CD4-positive, alpha-beta T cell treated with Interleukin-4 for 4 hours (primary cell): ENCODE measurements around the gene KRTAP5-11.
"Not testable (repeated sequence)": the region's sequence is repeated elsewhere in the genome, so short reads cannot be mapped to it uniquely, and the experiment has no call there.

Experiments used
- DNase-seq: peaks from one replicate; pipeline ENCODE4 v3.0.0-alpha.2; 2020

Gene KRTAP5-11, protein sequence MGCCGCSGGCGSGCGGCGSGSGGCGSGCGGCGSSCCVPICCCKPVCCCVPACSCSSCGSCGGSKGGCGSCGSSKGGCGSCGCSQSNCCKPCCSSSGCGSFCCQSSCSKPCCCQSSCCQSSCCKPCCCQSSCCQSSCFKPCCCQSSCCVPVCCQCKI

DNA sequence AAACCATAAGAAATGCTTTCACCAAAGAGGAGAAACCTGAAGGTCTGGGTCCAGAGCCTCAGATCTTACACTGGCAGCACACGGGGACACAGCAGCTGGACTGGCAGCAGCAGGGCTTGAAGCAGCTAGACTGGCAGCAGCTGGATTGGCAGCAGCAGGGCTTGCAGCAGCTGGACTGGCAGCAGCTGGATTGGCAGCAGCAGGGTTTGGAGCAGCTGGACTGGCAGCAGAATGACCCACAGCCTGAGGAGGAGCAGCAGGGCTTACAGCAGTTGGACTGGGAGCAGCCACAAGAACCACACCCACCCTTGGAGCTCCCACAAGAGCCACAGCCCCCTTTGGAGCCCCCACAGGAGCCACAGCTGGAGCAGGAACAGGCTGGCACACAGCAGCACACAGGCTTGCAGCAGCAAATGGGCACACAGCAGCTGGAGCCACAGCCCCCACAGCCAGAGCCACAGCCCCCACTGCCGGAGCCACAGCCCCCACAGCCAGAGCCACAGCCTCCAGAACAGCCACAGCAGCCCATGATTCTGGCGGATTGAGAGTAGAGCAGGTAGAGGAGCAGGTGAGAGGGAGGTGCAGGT lies at the start of gene KRTAP5-11:
KRTAP5-11 (minus strand) TSS at position 567 of the 587 bp plus-strand sequence; CDS start at position 529, 38 bp downstream.
- no peak for DNase-seq

DNA sequence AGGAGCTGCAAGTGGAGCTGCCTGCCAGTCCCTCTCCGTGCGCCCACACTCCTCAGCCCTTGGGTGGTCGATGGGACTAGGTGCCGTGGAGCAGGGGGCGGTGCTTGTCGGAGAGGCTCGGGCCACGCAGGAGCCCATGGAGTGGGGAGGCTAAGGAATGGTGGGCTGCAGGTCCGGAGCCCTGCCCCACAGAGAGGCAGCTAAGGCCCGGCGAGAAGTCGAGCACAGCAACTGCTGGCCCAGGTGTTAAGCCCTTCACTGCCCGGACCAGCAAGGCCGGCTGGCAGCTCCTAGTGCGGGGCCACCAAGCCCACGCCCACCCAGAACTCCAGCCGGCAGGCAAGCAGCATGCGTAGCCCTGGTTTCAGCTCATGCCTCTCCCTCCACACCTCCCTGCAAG lies 48.9 kb upstream of the KRTAP5-11 start:
- not testable (repeated sequence) for DNase-seq

DNA sequence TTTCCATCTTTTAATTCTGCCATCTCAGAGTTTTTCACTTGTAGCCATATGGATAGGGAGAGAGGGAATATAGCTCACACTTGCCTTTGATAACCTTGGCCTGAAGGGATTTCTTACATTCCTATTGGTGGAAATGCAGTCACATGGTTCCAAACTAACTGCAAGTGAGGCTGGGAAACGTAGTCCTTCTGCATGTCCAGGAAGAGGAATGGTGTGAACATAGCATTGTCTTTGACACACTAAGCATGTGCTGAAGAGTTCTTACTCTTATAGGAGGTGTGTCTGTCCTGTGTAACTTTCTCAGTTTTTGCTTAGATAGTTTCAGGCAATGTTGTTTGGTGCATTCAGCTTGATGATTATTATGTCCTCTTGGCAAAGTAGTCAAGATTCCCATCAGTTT lies 47.4 kb upstream of the KRTAP5-11 start:
- DNase-seq: not testable (repeated sequence)

DNA sequence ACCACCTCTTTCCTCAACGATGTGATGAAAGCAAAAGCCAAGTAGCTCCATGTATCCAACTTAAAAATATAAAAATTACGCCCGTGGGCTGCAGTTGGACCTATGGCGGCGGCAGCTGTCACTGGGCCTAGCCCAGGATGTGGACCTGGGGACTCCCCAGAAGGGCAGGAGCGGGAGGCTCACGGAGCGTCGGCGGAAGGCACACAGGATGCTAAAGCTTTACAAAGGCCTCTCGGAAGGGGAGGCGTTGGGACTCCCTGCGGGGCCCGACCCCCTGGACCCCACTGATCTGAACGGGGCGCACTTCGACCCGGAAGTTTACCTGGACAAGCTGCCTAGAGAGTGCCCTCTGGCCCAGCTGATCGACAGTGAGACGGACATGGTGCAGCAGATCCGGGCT lies 46.3 kb upstream of the KRTAP5-11 start:
- DNase-seq: not testable (repeated sequence)

DNA sequence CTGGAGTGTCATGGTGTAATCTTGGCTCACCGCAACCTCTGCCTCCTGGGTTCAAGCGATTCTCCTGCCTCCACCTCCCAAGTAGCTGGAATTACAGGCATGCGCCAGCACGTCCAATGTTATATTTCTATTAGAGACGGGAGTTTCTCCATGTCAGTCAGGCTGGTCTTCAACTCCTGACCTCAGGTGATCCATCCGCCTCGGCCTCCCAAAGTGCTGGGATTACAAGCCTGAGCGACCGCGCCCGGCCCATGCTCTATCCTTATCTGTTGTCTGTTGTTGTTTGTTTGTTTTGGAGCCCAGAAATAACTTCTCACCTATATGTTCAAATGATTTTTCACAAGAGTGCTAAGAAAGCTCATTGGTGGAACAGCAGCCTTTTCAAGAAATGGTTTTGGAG lies 40.6 kb upstream of the KRTAP5-11 start:
- DNase-seq: not testable (repeated sequence)

DNA sequence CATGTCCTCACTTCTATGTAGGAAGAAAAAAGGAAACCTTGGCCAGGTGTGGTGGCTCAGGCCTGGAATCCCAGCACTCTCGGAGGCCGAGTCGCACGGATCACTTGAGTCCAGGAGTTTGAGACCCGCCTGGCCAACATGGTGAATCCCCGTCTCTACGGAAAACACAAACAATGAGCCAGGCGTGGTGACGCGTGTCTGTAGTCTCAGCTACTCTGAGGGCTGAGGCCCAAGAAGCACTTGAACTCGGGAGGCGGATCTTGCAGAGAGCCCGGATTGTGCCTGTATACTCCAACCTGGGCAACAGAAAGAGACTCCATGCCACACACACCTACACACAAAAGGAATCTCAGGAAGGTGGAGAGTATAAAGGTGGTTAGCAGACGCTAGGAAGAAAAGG lies 39.9 kb upstream of the KRTAP5-11 start:
- not testable (repeated sequence) for DNase-seq

DNA sequence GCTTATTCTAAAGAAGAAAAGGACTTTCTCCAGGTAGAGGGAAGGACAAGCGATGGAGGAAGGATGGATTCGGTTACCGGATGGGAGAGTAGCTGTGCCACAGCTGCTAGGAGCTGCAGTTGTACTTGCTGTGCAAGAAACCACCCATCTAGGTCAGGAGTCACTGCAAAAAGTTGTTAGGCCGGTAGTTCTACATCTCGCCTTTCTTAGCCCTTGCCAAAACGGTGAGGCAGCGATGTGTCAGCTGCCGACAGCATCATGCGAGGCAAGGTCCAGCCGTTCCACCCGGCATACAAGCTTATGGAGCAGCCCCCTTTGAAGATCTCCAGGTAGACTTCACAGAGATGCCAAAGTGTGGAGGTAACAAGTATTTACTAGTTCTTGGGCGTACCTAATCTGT lies 32.3 kb upstream of the KRTAP5-11 start:
- not testable (repeated sequence) for DNase-seq

DNA sequence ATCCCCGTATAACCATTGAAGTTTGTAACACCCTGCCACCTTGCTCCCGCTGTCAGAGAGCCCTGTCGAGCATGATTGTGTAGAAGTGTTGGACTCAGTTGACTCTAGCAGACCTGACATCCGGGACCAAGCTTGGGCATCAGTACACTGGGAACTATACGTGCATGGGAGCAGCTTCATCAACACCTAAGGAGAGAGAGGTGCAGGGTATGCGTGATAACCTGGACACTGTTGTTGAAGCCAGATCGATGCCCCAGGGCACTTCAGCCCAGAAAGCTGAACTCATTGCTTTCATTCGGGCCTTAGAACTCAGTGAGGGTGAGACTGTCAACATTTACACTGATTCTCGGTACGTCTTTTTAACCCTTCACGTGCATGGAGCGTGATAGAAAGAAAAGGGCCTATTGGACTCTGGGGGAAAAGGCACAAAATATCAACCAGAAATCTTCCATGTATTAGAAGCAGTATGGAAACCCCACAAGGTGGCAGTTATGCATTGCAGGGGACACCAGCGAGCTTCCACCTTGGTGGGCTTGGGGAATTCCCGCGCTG lies 31.8 kb upstream of the KRTAP5-11 start:
- not testable (repeated sequence) for DNase-seq

DNA sequence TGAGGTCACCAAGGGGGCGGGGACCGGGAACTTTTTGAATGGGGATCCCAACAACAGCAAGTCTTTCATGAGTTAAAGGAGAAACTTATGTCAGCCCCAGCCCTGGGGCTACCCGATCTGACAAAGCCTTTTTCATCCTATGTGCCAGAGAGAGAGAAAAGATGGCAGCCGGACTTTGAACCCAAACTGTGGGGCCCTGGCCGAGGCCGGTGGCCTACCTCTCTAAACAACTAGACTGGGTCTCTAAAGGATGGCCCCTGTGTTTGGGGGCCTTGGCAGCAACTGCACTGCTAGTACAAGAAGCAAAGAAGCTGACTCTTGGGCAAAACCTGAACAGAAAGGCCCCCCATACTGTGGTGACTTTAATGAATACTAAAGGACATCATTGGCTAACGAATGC lies 31.3 kb upstream of the KRTAP5-11 start:
- not testable (repeated sequence) for DNase-seq

DNA sequence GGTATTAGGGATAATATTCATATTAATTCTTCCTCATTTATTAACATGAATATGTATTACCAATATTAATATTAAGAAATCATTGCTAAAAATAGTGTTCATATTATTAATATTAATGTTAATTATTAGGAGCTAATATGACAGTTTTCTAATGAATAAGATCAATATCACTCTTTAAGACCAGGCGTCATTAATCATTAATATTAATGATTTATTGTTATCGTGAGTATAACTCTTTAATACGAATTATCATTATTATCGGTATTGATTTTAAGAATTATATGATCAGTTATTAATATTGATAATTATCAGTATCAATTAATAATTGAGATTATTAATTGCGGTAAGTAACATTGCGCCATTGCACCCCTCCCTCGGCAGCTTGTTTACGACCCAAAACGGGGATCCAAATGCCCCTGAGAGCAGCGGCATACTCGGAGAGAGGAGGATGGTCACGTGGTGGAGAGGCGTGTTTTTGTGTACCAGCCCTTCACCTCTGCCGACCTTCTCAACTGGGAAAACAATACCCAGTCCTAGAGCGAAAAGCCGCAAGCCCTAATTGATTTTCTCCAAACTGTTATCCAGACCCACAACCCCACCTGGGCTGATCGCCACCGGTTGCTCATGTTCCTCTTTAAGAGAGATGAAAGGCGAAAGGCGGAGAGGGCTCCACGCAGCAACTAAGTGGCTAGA lies 28.7 kb upstream of the KRTAP5-11 start:
- DNase-seq: not testable (repeated sequence)

DNA sequence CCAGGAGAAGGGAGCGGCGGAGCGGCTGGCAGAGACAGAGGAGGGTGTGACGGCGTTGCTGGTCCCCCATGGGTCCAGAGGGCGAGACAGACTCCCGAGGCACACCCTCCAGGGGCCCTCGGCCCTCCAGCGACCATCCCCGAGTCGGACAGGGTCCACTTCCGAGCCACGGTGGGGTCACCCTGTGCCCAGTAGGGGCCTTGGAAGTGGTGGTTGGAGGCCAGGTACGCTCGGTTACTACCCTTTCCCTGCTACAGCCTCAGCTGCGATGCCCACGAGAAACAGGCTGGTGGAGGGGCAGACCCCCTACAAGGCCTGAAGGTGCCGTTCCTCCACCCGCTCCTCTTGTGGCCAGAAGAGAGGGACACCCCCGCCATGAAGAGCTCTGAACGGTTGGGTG lies 25.6 kb upstream of the KRTAP5-11 start:
- DNase-seq: not testable (repeated sequence)

DNA sequence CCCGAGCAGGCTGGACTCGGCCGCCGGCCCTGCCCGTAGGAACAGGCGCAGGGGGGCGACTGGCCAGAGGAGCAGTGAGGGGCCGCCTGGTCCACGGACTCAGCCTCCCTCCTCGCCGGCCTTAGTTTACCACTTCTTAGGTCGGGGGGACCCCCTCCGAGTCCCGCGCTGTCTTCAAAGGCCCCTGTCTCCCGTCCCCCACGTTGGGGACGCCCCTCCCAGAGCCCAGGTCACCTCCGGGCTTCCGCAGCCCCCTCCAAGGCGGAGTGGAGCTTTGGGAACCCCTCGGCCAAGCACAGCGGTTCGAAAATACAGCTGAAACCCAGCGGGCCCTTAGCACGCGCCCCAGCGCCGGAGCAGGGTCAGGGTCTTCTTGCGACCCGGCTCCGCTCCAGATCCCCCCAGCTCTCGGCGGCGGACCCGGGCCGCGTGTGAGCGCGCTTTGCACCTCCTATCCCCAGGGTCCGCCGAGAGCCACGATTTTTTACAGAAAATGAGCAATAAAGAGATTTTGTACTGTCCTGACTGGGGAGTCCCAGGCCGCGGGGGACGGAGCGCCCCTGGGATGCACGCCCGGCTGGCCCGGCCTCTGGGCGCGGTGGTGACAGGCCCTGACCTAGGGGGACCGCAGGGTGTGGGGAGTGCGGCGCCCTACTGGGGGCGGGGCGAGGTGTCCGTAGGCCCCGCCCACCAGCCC lies 25.0 kb upstream of the KRTAP5-11 start:
- DNase-seq: not testable (repeated sequence)

DNA sequence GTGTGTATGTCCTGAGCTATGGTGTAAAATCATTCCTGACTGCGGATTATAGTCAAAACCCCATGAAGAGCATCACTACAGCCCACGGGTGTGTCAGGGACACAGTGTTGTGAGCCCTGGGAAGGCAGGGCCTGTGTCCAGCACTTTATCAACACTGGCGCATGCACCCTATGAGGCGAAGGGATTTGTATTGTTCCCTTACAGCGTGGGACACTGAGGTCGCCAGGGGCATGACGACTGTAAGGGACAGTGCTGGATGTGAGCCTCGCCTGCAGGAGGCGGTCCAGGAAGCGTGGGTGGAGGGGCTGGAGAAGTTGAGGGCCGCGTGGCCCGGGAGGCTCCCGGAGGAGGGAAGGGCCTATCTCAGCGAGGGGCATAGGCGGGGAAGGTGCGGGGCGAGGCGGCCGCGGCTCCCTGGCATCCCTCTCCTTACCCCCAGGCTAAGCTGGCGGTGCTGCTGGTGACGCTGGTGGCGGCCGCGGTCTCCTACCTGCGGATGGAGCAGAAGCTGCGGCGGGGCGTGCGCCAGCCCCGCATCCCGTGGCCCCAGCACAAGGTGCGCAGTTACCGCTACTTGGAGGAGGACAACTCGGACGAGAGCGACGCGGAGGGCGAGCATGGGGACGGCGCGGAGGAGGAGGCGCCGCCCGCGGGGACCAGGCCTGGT lies 24.3 kb upstream of the KRTAP5-11 start:
- DNase-seq: not testable (repeated sequence)

DNA sequence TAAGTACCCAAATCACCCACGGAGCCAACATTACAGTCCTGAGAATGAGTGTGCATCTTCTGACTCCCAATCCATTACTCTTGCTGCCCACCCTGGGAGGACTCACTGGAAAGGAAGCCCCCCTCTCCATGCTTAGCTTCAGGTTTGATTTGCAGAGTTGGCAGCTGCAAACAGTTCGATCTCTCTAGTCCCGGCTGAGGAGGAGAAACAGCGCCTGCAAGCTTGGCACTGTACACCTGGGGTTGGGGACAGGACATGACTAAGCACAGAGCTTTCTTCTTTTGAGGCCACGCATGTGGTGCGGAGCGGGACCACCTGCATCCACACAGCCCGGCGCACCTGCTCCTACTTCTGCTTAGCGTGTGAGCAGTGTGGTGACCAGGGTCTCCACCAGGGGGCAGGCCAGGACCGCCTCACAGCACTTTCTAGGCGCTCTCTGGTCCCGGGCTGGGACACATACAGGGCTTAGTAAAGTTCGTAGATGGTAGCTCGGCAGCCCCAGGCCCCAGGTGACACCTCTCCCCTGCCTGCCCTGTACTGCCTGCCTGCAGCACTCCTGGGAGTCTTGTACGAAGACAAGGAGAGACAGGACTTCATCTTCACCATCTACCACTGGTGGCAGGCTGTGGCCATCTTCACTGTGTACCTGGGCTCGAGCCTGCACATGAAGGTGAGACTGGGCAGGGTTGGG lies 22.3 kb upstream of the KRTAP5-11 start:
- not testable (repeated sequence) for DNase-seq

DNA sequence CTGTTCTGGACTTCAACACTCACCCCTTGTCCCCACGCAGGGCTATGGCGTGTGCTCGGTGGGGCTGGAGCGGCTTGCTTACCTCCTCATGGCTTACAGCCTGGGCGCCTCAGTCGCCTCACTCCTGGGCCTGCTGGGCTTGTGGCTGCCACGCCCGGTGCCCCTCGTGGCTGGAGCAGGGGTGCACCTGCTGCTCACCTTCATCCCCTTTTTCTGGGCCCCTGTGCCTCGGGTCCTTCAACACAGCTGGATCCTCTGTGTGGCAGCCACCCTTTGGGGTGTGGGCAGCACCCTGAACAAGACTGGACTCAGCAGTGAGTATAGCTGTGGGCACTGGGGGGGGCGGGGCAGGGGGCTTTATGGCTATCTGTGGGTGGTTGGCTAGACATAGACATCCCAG lies 20.5 kb upstream of the KRTAP5-11 start:
- DNase-seq: not testable (repeated sequence)

DNA sequence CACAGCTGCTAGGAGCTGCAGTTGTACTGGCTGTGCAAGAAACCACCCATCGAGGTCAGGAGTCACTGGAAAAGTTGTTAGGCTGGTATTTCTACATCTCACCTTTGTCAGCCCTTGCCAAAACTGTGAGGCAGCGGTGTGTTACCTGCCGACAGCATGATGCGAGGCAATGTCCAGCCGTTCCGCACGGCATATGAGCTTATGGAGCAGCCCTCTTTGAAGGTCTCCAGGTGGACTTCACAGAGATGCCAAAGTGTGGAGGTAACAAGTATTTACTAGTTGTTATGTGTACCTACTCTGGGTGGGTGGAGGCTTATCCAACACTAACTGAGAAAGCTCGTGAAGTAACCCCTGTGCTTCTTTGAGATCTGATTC lies 6.9 kb upstream of the KRTAP5-11 start:
- DNase-seq: not testable (repeated sequence)

DNA sequence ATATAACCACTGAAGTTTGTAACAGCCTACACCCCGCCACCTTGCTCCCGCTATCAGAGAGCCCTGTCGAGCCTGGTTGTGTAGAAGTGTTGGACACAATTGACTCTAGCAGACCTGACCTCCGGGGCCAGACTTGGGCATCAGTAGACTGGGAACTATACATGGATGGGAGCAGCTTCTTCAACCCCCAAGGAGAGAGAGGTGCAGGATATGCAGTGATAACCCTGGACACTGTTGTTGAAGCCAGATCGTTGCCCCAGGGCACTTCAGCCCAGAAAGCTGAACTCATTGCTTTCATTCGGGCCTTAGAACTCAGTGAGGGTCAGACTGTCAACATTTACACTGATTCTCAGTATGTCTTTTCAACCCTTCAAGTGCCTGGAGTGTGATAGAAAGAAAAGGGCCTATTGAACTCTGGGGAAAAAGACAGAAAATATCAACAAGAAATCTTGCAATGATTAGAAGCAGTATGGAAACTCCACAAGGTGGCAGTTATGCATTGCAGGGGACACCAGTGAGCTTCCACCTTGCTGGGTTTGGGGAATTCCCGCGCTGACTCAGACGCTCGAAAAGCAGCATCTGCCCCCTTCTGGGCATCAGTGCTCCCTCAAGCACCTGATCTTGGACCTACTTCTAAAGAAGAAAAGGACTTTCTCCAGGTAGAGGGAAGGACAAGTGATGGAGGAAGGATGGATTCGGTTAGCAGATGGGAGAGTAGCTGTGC lies 6.3 kb upstream of the KRTAP5-11 start:
- peak; percentile 31 for DNase-seq

DNA sequence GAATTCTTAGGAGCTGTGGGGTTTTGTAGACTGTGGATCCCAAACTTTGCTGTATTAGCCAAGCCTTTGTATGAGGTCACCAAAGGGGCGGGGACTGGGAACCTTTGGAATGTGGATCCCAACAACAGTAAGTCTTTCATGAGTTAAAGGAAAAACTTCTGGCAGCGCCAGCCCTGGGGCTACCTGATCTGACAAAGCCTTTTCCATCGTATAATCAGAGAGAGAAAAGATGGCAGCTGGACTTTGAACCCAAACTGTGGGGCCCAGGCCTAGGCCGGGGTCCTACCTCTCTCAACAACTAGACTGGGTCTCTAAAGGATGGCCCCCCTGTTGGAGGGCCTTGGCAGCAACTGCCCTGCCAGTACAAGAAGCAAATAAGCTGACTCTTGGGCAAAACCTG lies 5.6 kb upstream of the KRTAP5-11 start:
- not testable (repeated sequence) for DNase-seq

DNA sequence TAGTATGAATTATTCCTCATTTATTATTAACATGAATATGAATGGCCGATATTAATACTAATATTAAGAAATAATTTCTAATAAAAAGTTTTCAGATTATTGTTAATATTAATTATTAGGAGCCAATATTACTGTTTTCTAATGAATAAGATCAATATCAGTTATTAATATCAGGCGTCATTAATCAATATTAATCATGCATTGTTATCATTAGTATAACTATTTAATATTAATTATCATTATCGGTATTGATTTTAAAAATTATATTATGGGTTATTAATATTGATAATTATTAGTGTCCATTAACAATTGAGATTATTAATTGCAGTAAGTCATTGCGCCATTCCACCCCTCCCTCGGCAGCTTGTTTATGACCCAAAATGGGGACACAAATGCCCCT lies 3.0 kb upstream of the KRTAP5-11 start:
- not testable (repeated sequence) for DNase-seq

DNA sequence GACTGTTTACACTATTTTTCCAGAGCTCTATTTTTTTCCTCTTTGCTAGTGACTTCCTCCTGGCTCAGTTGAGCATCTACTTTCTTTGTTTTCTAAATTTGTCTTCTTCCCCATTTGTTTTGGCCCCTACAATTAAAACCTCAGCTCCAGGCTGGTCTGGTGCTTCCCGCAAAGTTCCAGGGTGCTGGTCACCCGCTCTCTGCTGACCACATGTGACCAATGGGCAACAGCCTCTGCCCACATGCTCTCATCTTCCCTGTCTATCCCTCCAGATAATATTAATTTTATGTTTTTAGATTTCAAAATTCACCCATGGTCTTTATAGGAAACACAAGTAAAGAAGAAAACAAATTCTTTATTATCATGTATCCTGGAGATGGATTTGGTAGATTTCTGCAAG lies 294 bp upstream of the KRTAP5-11 start:
- DNase-seq: not testable (repeated sequence)

DNA sequence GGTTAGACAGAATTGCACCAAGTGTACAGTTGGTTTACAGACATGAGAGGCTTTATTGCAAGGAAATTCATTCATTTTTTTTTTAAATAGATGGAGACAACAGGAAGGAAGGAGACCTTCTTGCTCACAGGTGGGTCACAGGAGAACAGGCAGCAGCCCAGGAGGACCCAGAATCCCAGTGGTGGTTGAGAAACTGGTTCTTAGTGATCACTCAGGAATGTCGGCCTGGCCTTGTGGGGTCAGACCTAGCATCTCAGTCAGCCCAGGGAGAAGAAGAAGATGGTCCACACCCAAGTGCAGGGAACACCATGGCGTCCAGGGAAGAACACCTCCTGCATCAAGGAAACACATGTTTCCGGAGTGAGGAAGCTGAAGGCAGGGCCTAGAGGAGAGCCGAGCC lies 849 bp downstream of the KRTAP5-11 start:
- DNase-seq: no peak
